GM12892 (cell line): Measurements from ENCODE around the gene UBP1.

ENCODE experiments used
- POLR2A ChIP-seq: IDR thresholded peaks from 2 replicates; pipeline ENCODE4 v1.6.1; 2011; ENCODE audit warnings: low read depth, low read length, control low read depth
- POLR2AphosphoS5 ChIP-seq: IDR thresholded peaks from 2 replicates; pipeline ENCODE4 v1.6.1; 2011; ENCODE audit warnings: low read depth, low read length, control low read depth
- TAF1 ChIP-seq: IDR thresholded peaks from 2 replicates; pipeline ENCODE4 v1.6.1; 2011; ENCODE audit warnings: low read depth, mild to moderate bottlenecking, control low read depth, low read length, borderline replicate concordance

- no peak for TF ChIP-seq POLR2A
- no peak for TF ChIP-seq POLR2AphosphoS5
- TF ChIP-seq TAF1, result no peak
Observed at GRCh38 chr3:33433843-33434242, 6.4 kb downstream of the UBP1 start.
